CD4-positive, alpha-beta memory T cell (primary cell): Measurements from ENCODE around the gene TMEM9. TPM values are rescaled to one million over a fixed set of nuclear protein-coding genes. Genes with fewer than 3 reads are reported as not detected.

Experiments used
- CTCF ChIA-PET: fragments of 350-600 bp; sonication (Branson Sonifier 250); formaldehyde crosslinking; loops from one replicate; lab custom pipeline; 2021; ENCODE audit warnings: inconsistent platforms; ENCODE audit not compliant: partially characterized antibody; lab: Charles Lee
- POLR2A ChIA-PET: fragments of 350-600 bp; sonication (Branson Sonifier 250); formaldehyde crosslinking; loops from one replicate; lab custom pipeline; 2021; ENCODE audit not compliant: partially characterized antibody; lab: Charles Lee
- DNase-seq, 5 donors: peaks; one replicate each; pipeline versions ENCODE4 v3.0.0 to v3.0.0-alpha.2; 2020 to 2022; ENCODE audit warnings: mixed read lengths in 1 of 5
- H3K27ac ChIP-seq: one replicate; pipeline ENCODE4 v1.7.0; 2013; ENCODE audit warnings: low read depth, low read length
- H3K27me3 ChIP-seq: 2 replicates; pipeline ENCODE4 v1.7.0; 2013; ENCODE audit warnings: mild to moderate bottlenecking, low read length, moderate library complexity; ENCODE audit not compliant: insufficient read depth
- H3K36me3 ChIP-seq: 2 replicates; pipeline ENCODE4 v1.7.0; 2013; ENCODE audit warnings: mild to moderate bottlenecking, low read length, moderate library complexity; ENCODE audit not compliant: insufficient read depth
- H3K4me1 ChIP-seq: 2 replicates; pipeline ENCODE4 v1.7.0; 2013; ENCODE audit warnings: mild to moderate bottlenecking, low read length, moderate library complexity; ENCODE audit not compliant: insufficient read depth
- H3K4me3 ChIP-seq, 2 donors: one replicate each; pipeline ENCODE4 v1.7.0; 2013; ENCODE audit warnings: low read length in 2 of 2, mild to moderate bottlenecking in 1 of 2
- H3K9me3 ChIP-seq, 2 donors: one replicate each; pipeline ENCODE4 v1.7.0; 2013; ENCODE audit warnings: low read length in 2 of 2, control low read depth in 1 of 2; ENCODE audit not compliant: control insufficient read depth in 1 of 2
- H3K27ac Mint-ChIP-seq, 7 donors: one replicate each; pipeline ENCODE4 v1.8.0; 2020 to 2021; ENCODE audit warnings: mixed read lengths in 7 of 7, mild to moderate bottlenecking in 6 of 7, inconsistent platforms in 3 of 7, moderate library complexity in 3 of 7
- H3K27me3 Mint-ChIP-seq, 2 donors: one replicate each; pipeline ENCODE4 v1.8.0; 2020 to 2021; ENCODE audit warnings: mixed read lengths in 2 of 2
- H3K36me3 Mint-ChIP-seq, 2 donors: one replicate each; pipeline ENCODE4 v1.8.0; 2020 to 2021; ENCODE audit warnings: mixed read lengths in 2 of 2, inconsistent platforms in 1 of 2, mild to moderate bottlenecking in 1 of 2
- H3K4me1 Mint-ChIP-seq, 4 donors: one replicate each; pipeline ENCODE4 v1.8.0; 2020 to 2021; ENCODE audit warnings: mixed read lengths in 4 of 4, mild to moderate bottlenecking in 1 of 4
- H3K4me3 Mint-ChIP-seq, 8 donors: one replicate each; pipeline ENCODE4 v1.8.0; 2020 to 2021; ENCODE audit warnings: mixed read lengths in 8 of 8, mild to moderate bottlenecking in 7 of 8, moderate library complexity in 6 of 8, inconsistent platforms in 3 of 8
- H3K9me3 Mint-ChIP-seq, 8 donors: one replicate each; pipeline ENCODE4 v1.8.0; 2020 to 2021; ENCODE audit warnings: mixed read lengths in 8 of 8, mild to moderate bottlenecking in 5 of 8, inconsistent platforms in 3 of 8, moderate library complexity in 1 of 8
- intact Hi-C: fragments of 100-400 bp; cut with micrococcal nuclease; formaldehyde crosslinking; loops from one replicate; pipeline ENCODE4 v1.15.1; 2023
- polyA plus RNA-seq, 2 donors: library from polyadenylated mRNA; unstranded; fragments of 300-500 nt; fragmentation: Illumina TruSeq; gene quantifications; one replicate each; pipeline ENCODE4 v1.2.3, GENCODE V29; 2021
- total RNA-seq, 2 experiments: library from RNA; stranded (reverse); gene quantifications; one replicate each; pipeline ENCODE4 v1.2.3, GENCODE V29; 2021

The TMEM9 gene
- total and polyA plus RNA-seq, 4 experiments from 2014 or later, result 20.6 to 64.3 (median 23.3) TPM

DNA sequence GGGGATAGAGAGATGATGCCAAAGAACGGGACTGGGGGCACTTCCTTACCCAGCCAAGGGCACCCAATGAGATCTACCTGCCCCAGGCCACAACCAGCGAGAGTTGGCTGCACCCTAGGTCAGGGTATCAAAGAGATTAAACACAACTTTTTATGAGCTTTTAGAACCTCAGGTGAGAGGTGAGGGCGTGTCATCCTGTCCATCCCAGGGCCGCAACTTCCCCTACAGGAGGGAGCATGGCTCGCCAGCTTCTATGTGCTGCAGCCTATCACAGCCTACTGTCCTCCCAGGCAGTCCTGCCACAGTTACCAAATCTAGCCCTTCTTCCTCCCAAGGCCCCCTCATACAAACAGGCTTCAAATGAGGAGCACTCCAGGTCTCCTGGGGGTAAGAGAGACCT lies 12.9 kb downstream of the TMEM9 start:
- Histone ChIP-seq H3K36me3 (peaks cover 21% of the 10 kb centered on the region), H3K27ac (no peak overlapping the region), H3K9me3 (no peaks in the 10 kb centered on the region), H3K4me1 (no peaks in the 10 kb centered on the region), H3K27me3 (no peaks in the 10 kb centered on the region), H3K4me3 (no peak overlapping the region)
- Mint-ChIP-seq H3K9me3 (no peaks in the 10 kb centered on the region), H3K4me1 (no peaks in the 10 kb centered on the region), H3K27me3 (no peaks in the 10 kb centered on the region), H3K4me3 (no peak overlapping the region), H3K27ac (no peak overlapping the region), H3K36me3 (peaks cover 45 to 73% of the 10 kb centered on the region in 2 donors)
- POLR2A ChIA-PET, result no interaction called here
- intact Hi-C loops, result no loop called here
- CTCF ChIA-PET, result interaction anchor here (0.9 to 1.2 kb wide), 2 partner anchors 9 to 33 kb away, joined by 3 read pairs; no protein-coding TSS in a partner anchor
- no peak for DNase-seq

DNA sequence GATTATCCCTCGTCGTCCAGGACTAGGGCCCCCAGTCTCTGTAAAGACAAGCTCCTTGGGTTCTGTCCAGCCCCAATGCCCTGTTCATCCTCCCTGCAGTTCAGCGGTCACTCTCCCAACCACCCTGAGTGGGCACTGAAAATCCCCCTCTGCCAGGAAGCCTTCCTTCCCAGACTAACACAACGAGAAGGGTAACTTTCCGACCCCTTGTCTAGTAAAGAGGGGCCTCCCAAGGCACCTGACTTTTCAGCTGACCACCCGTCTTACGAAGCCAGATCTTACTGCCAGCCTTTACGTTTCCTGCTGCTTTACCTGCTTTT lies 13.4 kb downstream of the TMEM9 start:
- ChIA-PET POLR2A (no interaction called here), CTCF (interaction anchor here (0.9 to 1.2 kb wide), 2 partner anchors 9 to 32 kb away, joined by 3 read pairs; no protein-coding TSS in a partner anchor)
- intact Hi-C loops, result no loop called here
- Mint-ChIP-seq H3K4me1 (no peaks in the 10 kb centered on the region), H3K36me3 (peaks cover 40 to 70% of the 10 kb centered on the region in 2 donors), H3K27ac (no peak overlapping the region), H3K4me3 (no peak overlapping the region), H3K27me3 (no peaks in the 10 kb centered on the region), H3K9me3 (no peaks in the 10 kb centered on the region)
- H3K36me3 ChIP-seq, result peaks cover 17% of the 10 kb centered on the region
- H3K4me3 ChIP-seq, result no peak overlapping the region
- H3K27me3 ChIP-seq, result no peaks in the 10 kb centered on the region
- H3K9me3 ChIP-seq, result no peaks in the 10 kb centered on the region
- no peaks in the 10 kb centered on the region for H3K4me1 ChIP-seq
- DNase-seq, result no peak
- no peak overlapping the region for H3K27ac ChIP-seq

DNA sequence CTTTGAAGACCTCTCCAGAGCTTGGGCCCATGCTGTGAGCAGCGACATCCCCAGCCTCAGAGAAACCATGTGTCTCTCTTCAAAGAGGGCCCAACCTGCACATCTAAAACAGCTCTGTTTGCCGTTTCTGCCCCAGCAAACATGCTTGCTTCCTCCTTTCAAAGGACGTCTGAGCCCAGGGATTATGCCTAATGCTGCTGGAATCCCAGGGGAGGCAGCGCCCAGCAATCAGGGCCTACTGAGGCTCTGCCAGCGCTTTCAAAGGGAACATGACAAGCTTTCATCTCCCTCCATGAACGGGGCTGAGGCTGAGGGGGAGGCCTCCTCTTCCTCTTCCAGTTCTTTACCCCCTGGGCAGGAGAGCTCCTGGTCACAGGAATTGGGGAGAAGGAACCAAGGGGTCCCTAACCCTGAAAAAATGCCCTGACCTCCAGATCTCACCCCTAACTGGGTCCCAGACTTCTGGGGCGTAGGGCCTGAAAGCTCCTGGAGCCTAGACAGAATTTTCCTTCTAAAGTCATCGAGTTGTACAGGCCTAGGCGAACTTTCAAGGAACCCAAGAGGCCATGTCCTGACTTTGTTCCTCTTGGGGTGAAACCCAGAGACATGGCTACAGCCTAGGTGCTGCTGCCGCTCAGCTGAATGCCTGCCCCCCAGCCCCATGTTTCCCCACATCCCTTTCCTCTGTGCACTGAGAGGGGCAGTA lies 13.9 kb downstream of the TMEM9 start:
- ChIA-PET POLR2A (no interaction called here), CTCF (interaction anchor here (0.6 to 0.9 kb wide), 2 partner anchors 32 to 518 kb away, joined by 3 read pairs; no protein-coding TSS in a partner anchor)
- Histone ChIP-seq H3K9me3 (no peaks in the 10 kb centered on the region), H3K27ac (no peak overlapping the region), H3K36me3 (peaks cover 17% of the 10 kb centered on the region), H3K4me3 (no peak overlapping the region), H3K27me3 (no peaks in the 10 kb centered on the region), H3K4me1 (no peaks in the 10 kb centered on the region)
- H3K27ac Mint-ChIP-seq, result peak overlapping the region in 1 of 7 donors; percentile 66
- no peak overlapping the region for H3K4me3 Mint-ChIP-seq
- H3K9me3 Mint-ChIP-seq, result no peaks in the 10 kb centered on the region
- DNase-seq, result no peak
- peaks cover 42 to 70% of the 10 kb centered on the region in 2 donors for H3K36me3 Mint-ChIP-seq
- H3K27me3 Mint-ChIP-seq, result no peaks in the 10 kb centered on the region
- intact Hi-C loops, result no loop called here
- H3K4me1 Mint-ChIP-seq, result no peaks in the 10 kb centered on the region

DNA sequence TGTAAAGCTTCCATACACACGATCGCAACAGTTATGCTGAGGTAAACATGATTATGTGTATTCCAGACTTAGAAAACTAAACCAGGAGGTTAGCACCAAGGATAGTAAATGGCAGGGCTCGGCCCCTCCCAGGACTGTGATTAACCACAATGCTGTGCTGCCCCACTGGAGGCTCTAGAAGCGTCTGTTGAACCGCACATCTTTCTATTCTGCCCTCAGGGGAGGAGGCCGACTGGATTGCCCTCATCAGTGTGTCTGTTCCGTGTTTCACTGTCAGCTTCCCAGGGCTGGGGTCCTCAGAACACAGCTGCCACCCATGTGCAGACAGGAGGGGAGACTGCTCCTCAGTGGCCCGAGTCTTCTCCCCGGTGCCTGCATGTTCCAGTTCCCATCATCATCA lies 14.5 kb downstream of the TMEM9 start:
- no peak overlapping the region for H3K27ac ChIP-seq
- H3K9me3 ChIP-seq, result no peaks in the 10 kb centered on the region
- DNase-seq, result no peak
- no peaks in the 10 kb centered on the region for H3K4me1 Mint-ChIP-seq
- no peak overlapping the region for H3K4me3 ChIP-seq
- ChIA-PET POLR2A (no interaction called here), CTCF (interaction anchor here (0.6 kb wide), 1 partner anchor 517 kb away, joined by 3 read pairs; no protein-coding TSS in a partner anchor)
- intact Hi-C loops, result no loop called here
- peaks cover 17% of the 10 kb centered on the region for H3K36me3 ChIP-seq
- no peaks in the 10 kb centered on the region for H3K4me1 ChIP-seq
- H3K9me3 Mint-ChIP-seq, result no peaks in the 10 kb centered on the region
- H3K27me3 ChIP-seq, result no peaks in the 10 kb centered on the region
- H3K27me3 Mint-ChIP-seq, result no peaks in the 10 kb centered on the region
- H3K4me3 Mint-ChIP-seq, result no peak overlapping the region
- H3K36me3 Mint-ChIP-seq, result peaks cover 35 to 68% of the 10 kb centered on the region in 2 donors
- peak overlapping the region in 1 of 7 donors; percentile 66 for H3K27ac Mint-ChIP-seq

DNA sequence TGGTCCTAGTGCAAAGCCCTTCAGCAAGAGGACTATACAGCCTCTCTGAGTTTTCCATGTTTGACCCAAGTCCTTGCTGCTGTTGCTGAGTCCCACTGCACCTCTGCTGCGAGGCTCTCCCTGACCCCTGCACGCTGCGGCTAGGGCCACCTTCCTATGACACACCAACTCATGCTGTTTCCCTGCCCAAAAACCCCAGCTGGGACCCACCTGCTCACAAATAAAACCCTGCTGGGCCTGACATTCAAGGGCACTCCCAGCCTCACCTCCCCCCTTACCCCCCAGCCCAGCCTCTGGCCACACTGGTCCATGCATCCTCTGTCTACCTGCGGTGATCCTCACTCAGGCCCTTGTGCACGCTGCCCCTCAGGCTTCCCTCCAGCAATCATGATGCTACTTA lies 15.0 kb downstream of the TMEM9 start:
- peak overlapping the region in 2 of 7 donors; percentile 26 to 80 for H3K27ac Mint-ChIP-seq
- H3K27me3 Mint-ChIP-seq, result no peaks in the 10 kb centered on the region
- no peaks in the 10 kb centered on the region for H3K9me3 Mint-ChIP-seq
- POLR2A ChIA-PET, result no interaction called here
- Histone ChIP-seq H3K27ac (no peak overlapping the region), H3K4me1 (no peaks in the 10 kb centered on the region), H3K4me3 (no peak overlapping the region), H3K36me3 (peaks cover 15% of the 10 kb centered on the region), H3K27me3 (no peaks in the 10 kb centered on the region), H3K9me3 (no peaks in the 10 kb centered on the region)
- CTCF ChIA-PET, result no interaction called here
- intact Hi-C loops, result no loop called here
- H3K4me1 Mint-ChIP-seq, result no peaks in the 10 kb centered on the region
- no peak for DNase-seq
- peaks cover 34 to 68% of the 10 kb centered on the region in 2 donors for H3K36me3 Mint-ChIP-seq
- no peak overlapping the region for H3K4me3 Mint-ChIP-seq

DNA sequence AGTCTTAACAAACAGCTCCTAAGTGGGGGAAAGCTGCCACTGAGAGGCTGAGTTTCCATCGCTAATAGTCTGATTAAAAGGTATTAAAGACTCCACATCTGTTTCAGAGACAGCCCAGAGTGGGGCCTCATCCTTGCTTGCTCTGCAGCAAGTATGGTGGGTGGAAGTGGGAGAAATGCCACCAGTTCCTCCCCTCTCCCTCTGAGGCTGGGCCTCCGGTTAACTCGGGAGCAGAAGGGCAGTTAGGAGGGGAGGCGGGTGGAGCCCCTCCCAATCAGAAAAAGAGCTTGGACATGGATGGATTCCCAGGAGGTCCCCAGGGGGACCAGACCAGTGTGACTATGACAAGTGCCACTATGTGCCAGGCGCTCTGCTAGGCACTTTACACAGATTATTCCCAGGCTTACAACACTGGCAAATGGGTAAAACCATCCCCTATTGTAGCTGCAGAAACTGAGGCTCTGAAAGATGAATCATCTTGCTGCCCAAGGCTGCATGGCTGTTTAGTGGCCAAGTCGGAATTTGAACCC lies 15.9 kb downstream of the TMEM9 start:
- H3K9me3 ChIP-seq, result no peaks in the 10 kb centered on the region
- peaks cover 6% of the 10 kb centered on the region for H3K36me3 ChIP-seq
- no peak overlapping the region for H3K4me3 ChIP-seq
- Mint-ChIP-seq H3K27me3 (no peaks in the 10 kb centered on the region), H3K9me3 (no peaks in the 10 kb centered on the region), H3K4me1 (no peaks in the 10 kb centered on the region), H3K36me3 (peaks cover 25 to 64% of the 10 kb centered on the region in 2 donors), H3K27ac (peak overlapping the region in 1 of 7 donors; percentile 63), H3K4me3 (no peak overlapping the region)
- POLR2A ChIA-PET, result no interaction called here
- no peak overlapping the region for H3K27ac ChIP-seq
- no peaks in the 10 kb centered on the region for H3K27me3 ChIP-seq
- intact Hi-C loops, result no loop called here
- CTCF ChIA-PET, result interaction anchor here (1.0 to 1.4 kb wide), 2 partner anchors 19 to 24 kb away, joined by 3 to 4 read pairs; no protein-coding TSS in a partner anchor
- DNase-seq, result no peak
- no peaks in the 10 kb centered on the region for H3K4me1 ChIP-seq

DNA sequence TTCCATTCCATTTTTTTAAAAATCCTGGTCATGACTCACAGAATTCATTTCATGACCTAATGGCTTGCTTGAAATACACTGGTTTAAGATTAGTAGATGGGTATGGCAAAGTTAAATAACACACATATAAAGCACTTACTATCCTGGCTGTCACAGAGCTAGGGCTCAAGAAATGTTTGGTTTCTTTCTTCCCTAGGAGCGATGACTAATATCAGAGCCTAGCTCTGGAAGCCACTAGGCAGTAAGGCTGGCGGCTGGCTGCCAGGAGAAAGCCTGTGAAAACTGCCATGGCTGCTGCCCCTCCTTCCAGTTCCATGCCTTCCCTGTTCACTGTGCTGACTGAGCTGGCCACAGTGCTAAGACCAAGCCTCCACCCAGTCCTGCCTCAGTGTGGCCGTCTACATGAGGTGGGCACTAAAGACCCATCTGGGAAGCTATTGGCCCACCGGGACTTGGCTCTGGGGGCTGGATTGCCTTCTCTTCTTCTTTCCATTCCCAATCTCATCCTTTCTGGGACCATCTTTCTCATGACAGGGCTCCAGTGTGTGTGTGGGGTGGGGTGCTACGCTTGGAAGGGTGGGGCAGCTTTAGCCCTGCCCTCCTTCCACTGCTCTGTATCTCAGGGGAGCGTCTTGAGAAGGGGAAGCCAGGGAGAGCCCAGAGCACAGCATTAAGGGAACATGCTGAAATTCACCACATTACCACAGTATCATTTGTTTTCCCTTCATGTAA lies 16.5 kb downstream of the TMEM9 start:
- H3K27ac ChIP-seq, result no peak overlapping the region
- H3K27me3 Mint-ChIP-seq, result no peaks in the 10 kb centered on the region
- no peaks in the 10 kb centered on the region for H3K4me1 ChIP-seq
- peaks cover 0 to 2% (median 0%) of the 10 kb centered on the region in 8 donors for H3K9me3 Mint-ChIP-seq
- no peaks in the 10 kb centered on the region for H3K9me3 ChIP-seq
- POLR2A ChIA-PET, result no interaction called here
- intact Hi-C loops, result no loop called here
- H3K4me1 Mint-ChIP-seq, result no peaks in the 10 kb centered on the region
- no peak overlapping the region for H3K4me3 ChIP-seq
- H3K27ac Mint-ChIP-seq, result peak overlapping the region in 2 of 7 donors; percentile 63 to 68
- CTCF ChIA-PET, result interaction anchor here (1.0 to 2.2 kb wide), 3 partner anchors 18 to 23 kb away, joined by 3 to 8 read pairs (median 4); no protein-coding TSS in a partner anchor
- H3K27me3 ChIP-seq, result no peaks in the 10 kb centered on the region
- no peak overlapping the region for H3K4me3 Mint-ChIP-seq
- H3K36me3 ChIP-seq, result peaks cover 3% of the 10 kb centered on the region
- DNase-seq, result no peak
- peaks cover 19 to 60% of the 10 kb centered on the region in 2 donors for H3K36me3 Mint-ChIP-seq
